ENCODE data around the gene ADAMTS2.
"Not testable (repeated sequence)": the region's sequence is repeated elsewhere in the genome, so short reads cannot be mapped to it uniquely, and the experiment has no call there.

GRCh38 chr5:179216381-179216780, 128.9 kb downstream of the ADAMTS2 start:
- not testable (repeated sequence) for TF ChIP-seq CTCF (conservative IDR thresholded peaks at IDR 0.05 in 1 of 2, IDR thresholded peaks at IDR 0.05 in 1 of 2; ENCODE audit: low read depth in 1 of 2, low read length in 2 of 2); EZH2 (IDR thresholded peaks at IDR 0.05; ENCODE audit: low read length, missing control alignments)
